Measurements from ENCODE around the gene PIN4.

The PIN4 gene

GRCh38 chrX:72181178-72182125 lies at the start of gene PIN4:
PIN4 (plus strand) TSS chrX:72181757; CDS start chrX:72181786, 29 bp downstream.
- peak within 1 kb of the TSS; percentile 97 for H3K4me3 ChIP-seq (ENCODE audit: low read depth, low read length)
- peak within 1 kb of the TSS; percentile 67 for H3K27ac ChIP-seq (ENCODE audit: low read depth, low read length)
- no peaks in the 10 kb centered on the region for H3K27me3 ChIP-seq (ENCODE audit: insufficient read depth, low read length)
- no peaks in the 10 kb centered on the region for H3K36me3 ChIP-seq (ENCODE audit: insufficient read depth, low read length)
- H2AFZ ChIP-seq (ENCODE audit: low read length, unreplicated experiment) = peak within 1 kb of the TSS; percentile 72
- peaks cover 21% of the 10 kb centered on the region for H3K79me2 ChIP-seq (ENCODE audit: control insufficient read depth, insufficient read depth, low read length, unreplicated experiment)
- H3K4me1 ChIP-seq (ENCODE audit: control insufficient read depth, insufficient read depth, low read length, unreplicated experiment) = peaks cover 8% of the 10 kb centered on the region

GRCh38 chrX:72132456-72132855 lies 49.1 kb upstream of the PIN4 start:
- Histone ChIP-seq H2AFZ (ENCODE audit: low read length, unreplicated experiment) (no peak overlapping the region), H3K27me3 (ENCODE audit: insufficient read depth, low read length) (no peaks in the 10 kb centered on the region), H3K4me3 (ENCODE audit: low read depth, low read length) (peak overlapping the region; percentile 81), H3K36me3 (ENCODE audit: insufficient read depth, low read length) (no peaks in the 10 kb centered on the region), H3K79me2 (ENCODE audit: control insufficient read depth, insufficient read depth, low read length, unreplicated experiment) (no peaks in the 10 kb centered on the region), H3K4me1 (ENCODE audit: control insufficient read depth, insufficient read depth, low read length, unreplicated experiment) (no peaks in the 10 kb centered on the region), H3K27ac (ENCODE audit: low read depth, low read length) (no peak overlapping the region)

- no peak overlapping the region for H2AFZ ChIP-seq (ENCODE audit: low read length, unreplicated experiment)
- H3K27ac ChIP-seq (ENCODE audit: low read depth, low read length) = no peak overlapping the region
- H3K4me3 ChIP-seq (ENCODE audit: low read depth, low read length) = no peak overlapping the region
- no peaks in the 10 kb centered on the region for H3K4me1 ChIP-seq (ENCODE audit: control insufficient read depth, insufficient read depth, low read length, unreplicated experiment)
- H3K27me3 ChIP-seq (ENCODE audit: insufficient read depth, low read length) = no peaks in the 10 kb centered on the region
- H3K79me2 ChIP-seq (ENCODE audit: control insufficient read depth, insufficient read depth, low read length, unreplicated experiment) = no peaks in the 10 kb centered on the region
- H3K36me3 ChIP-seq (ENCODE audit: insufficient read depth, low read length) = no peaks in the 10 kb centered on the region
These were observed 47.6 kb upstream of the PIN4 start for GRCh38 chrX:72133851-72134546.

- Histone ChIP-seq H3K27me3 (ENCODE audit: insufficient read depth, low read length) (no peaks in the 10 kb centered on the region), H3K4me3 (ENCODE audit: low read depth, low read length) (no peak overlapping the region), H3K36me3 (ENCODE audit: insufficient read depth, low read length) (no peaks in the 10 kb centered on the region), H2AFZ (ENCODE audit: low read length, unreplicated experiment) (no peak overlapping the region), H3K79me2 (ENCODE audit: control insufficient read depth, insufficient read depth, low read length, unreplicated experiment) (no peaks in the 10 kb centered on the region), H3K27ac (ENCODE audit: low read depth, low read length) (no peak overlapping the region), H3K4me1 (ENCODE audit: control insufficient read depth, insufficient read depth, low read length, unreplicated experiment) (no peaks in the 10 kb centered on the region)
These were observed 43.6 kb upstream of the PIN4 start for GRCh38 chrX:72137846-72138495.

- no peaks in the 10 kb centered on the region for H3K27me3 ChIP-seq (ENCODE audit: insufficient read depth, low read length)
These were observed 42.0 kb upstream of the PIN4 start for GRCh38 chrX:72139538-72139937.

GRCh38 chrX:72141372-72142004 lies 40.1 kb upstream of the PIN4 start:
- Histone ChIP-seq H3K27ac (ENCODE audit: low read depth, low read length) (no peak overlapping the region), H2AFZ (ENCODE audit: low read length, unreplicated experiment) (no peak overlapping the region), H3K27me3 (ENCODE audit: insufficient read depth, low read length) (no peaks in the 10 kb centered on the region), H3K4me3 (ENCODE audit: low read depth, low read length) (no peak overlapping the region), H3K4me1 (ENCODE audit: control insufficient read depth, insufficient read depth, low read length, unreplicated experiment) (no peaks in the 10 kb centered on the region), H3K36me3 (ENCODE audit: insufficient read depth, low read length) (no peaks in the 10 kb centered on the region), H3K79me2 (ENCODE audit: control insufficient read depth, insufficient read depth, low read length, unreplicated experiment) (no peaks in the 10 kb centered on the region)

More at GRCh38 chrX:72139538-72139937, 42.0 kb upstream of the PIN4 start:
- Histone ChIP-seq H2AFZ (ENCODE audit: low read length, unreplicated experiment) (no peak overlapping the region), H3K79me2 (ENCODE audit: control insufficient read depth, insufficient read depth, low read length, unreplicated experiment) (no peaks in the 10 kb centered on the region), H3K27ac (ENCODE audit: low read depth, low read length) (no peak overlapping the region), H3K4me3 (ENCODE audit: low read depth, low read length) (no peak overlapping the region), H3K4me1 (ENCODE audit: control insufficient read depth, insufficient read depth, low read length, unreplicated experiment) (no peaks in the 10 kb centered on the region), H3K36me3 (ENCODE audit: insufficient read depth, low read length) (no peaks in the 10 kb centered on the region)

- H3K4me3 ChIP-seq (ENCODE audit: low read depth, low read length) = no peak overlapping the region
- no peak overlapping the region for H3K27ac ChIP-seq (ENCODE audit: low read depth, low read length)
- no peaks in the 10 kb centered on the region for H3K36me3 ChIP-seq (ENCODE audit: insufficient read depth, low read length)
- no peaks in the 10 kb centered on the region for H3K4me1 ChIP-seq (ENCODE audit: control insufficient read depth, insufficient read depth, low read length, unreplicated experiment)
- no peaks in the 10 kb centered on the region for H3K27me3 ChIP-seq (ENCODE audit: insufficient read depth, low read length)
- H3K79me2 ChIP-seq (ENCODE audit: control insufficient read depth, insufficient read depth, low read length, unreplicated experiment) = no peaks in the 10 kb centered on the region
- H2AFZ ChIP-seq (ENCODE audit: low read length, unreplicated experiment) = no peak overlapping the region
These were observed 39.3 kb upstream of the PIN4 start for GRCh38 chrX:72142094-72142793.

- Histone ChIP-seq H3K4me1 (ENCODE audit: control insufficient read depth, insufficient read depth, low read length, unreplicated experiment) (no peaks in the 10 kb centered on the region), H3K4me3 (ENCODE audit: low read depth, low read length) (no peak overlapping the region), H3K27me3 (ENCODE audit: insufficient read depth, low read length) (no peaks in the 10 kb centered on the region), H3K27ac (ENCODE audit: low read depth, low read length) (no peak overlapping the region), H3K36me3 (ENCODE audit: insufficient read depth, low read length) (no peaks in the 10 kb centered on the region), H3K79me2 (ENCODE audit: control insufficient read depth, insufficient read depth, low read length, unreplicated experiment) (no peaks in the 10 kb centered on the region), H2AFZ (ENCODE audit: low read length, unreplicated experiment) (no peak overlapping the region)
These were observed 38.6 kb upstream of the PIN4 start for GRCh38 chrX:72142794-72143608.

GRCh38 chrX:72143609-72143907 lies 38.0 kb upstream of the PIN4 start:
- Histone ChIP-seq H3K79me2 (ENCODE audit: control insufficient read depth, insufficient read depth, low read length, unreplicated experiment) (no peaks in the 10 kb centered on the region), H3K27ac (ENCODE audit: low read depth, low read length) (no peak overlapping the region), H3K4me3 (ENCODE audit: low read depth, low read length) (no peak overlapping the region), H3K4me1 (ENCODE audit: control insufficient read depth, insufficient read depth, low read length, unreplicated experiment) (no peaks in the 10 kb centered on the region), H2AFZ (ENCODE audit: low read length, unreplicated experiment) (no peak overlapping the region), H3K36me3 (ENCODE audit: insufficient read depth, low read length) (no peaks in the 10 kb centered on the region), H3K27me3 (ENCODE audit: insufficient read depth, low read length) (no peaks in the 10 kb centered on the region)

All from ACC112 (cell line).